HFFc6 (cell line): ENCODE results near the gene YIF1B. TPM values are rescaled to one million over a fixed set of nuclear protein-coding genes. Genes with fewer than 3 reads are reported as not detected.

Experiments
- DNase-seq: peaks from one replicate; pipeline ENCODE4 v3.0.0-alpha.2; 2018
- H3K27ac Mint-ChIP-seq: 2 replicates; pipeline ENCODE4 v1.8.0; 2020; ENCODE audit warnings: mild to moderate bottlenecking, mixed read lengths
- H3K27me3 Mint-ChIP-seq: 2 replicates; pipeline ENCODE4 v1.8.0; 2021; ENCODE audit warnings: mild to moderate bottlenecking, moderate library complexity, mixed read lengths; ENCODE audit not compliant: insufficient read depth
- H3K36me3 Mint-ChIP-seq: 2 replicates; pipeline ENCODE4 v1.8.0; 2021; ENCODE audit warnings: low read depth, mixed read lengths
- H3K4me1 Mint-ChIP-seq: 2 replicates; pipeline ENCODE4 v1.8.0; 2020; ENCODE audit warnings: low read depth, mixed read lengths
- H3K4me3 Mint-ChIP-seq: 2 replicates; pipeline ENCODE4 v1.8.0; 2020; ENCODE audit warnings: mild to moderate bottlenecking, moderate library complexity, mixed read lengths
- H3K9me3 Mint-ChIP-seq: 2 replicates; pipeline ENCODE4 v1.8.0; 2020; ENCODE audit warnings: mild to moderate bottlenecking, mixed read lengths
- CTCF ChIP-seq: fragments of 200-600 bp; sonication (generic); IDR thresholded peaks from 2 replicates; pipeline ENCODE4 v1.5.0; 2021; ENCODE audit warnings: antibody characterized with exemption, mild to moderate bottlenecking
- total RNA-seq, 6 experiments: library from RNA; stranded (reverse); fragmentation: NEBNext Ultra II Directional; extraction: Animal tissue kit (Norgen Biotek cat#: 25700); gene quantifications; 2 replicates in 1 of 6; 3 replicates in 5 of 6; pipeline ENCODE4 v1.2.3, GENCODE V29; 2021

The YIF1B gene
- total RNA-seq, 6 experiments from 2014 or later, result 80.8 to 98.5 (median 86.6) TPM

GRCh38 chr19:38277969-38278680 is 37.6 kb downstream of the YIF1B start:
- H3K4me1 Mint-ChIP-seq, result peaks cover 22% of the 10 kb centered on the region
- H3K9me3 Mint-ChIP-seq, result no peaks in the 10 kb centered on the region
- H3K36me3 Mint-ChIP-seq, result no peaks in the 10 kb centered on the region
- peak; percentile 57 for DNase-seq
- peak overlapping the region; percentile 51 for H3K4me3 Mint-ChIP-seq
- H3K27me3 Mint-ChIP-seq, result no peaks in the 10 kb centered on the region
- TF ChIP-seq CTCF, result no peak
- H3K27ac Mint-ChIP-seq, result peak overlapping the region; percentile 80

- no peak for TF ChIP-seq CTCF
- H3K36me3 Mint-ChIP-seq, result no peaks in the 10 kb centered on the region
- H3K4me1 Mint-ChIP-seq, result peaks cover 22% of the 10 kb centered on the region
- H3K4me3 Mint-ChIP-seq, result peak overlapping the region; percentile 51
- no peaks in the 10 kb centered on the region for H3K27me3 Mint-ChIP-seq
- DNase-seq, result peak; percentile 41
- no peaks in the 10 kb centered on the region for H3K9me3 Mint-ChIP-seq
- peak overlapping the region; percentile 80 for H3K27ac Mint-ChIP-seq
These were observed 38.2 kb downstream of the YIF1B start for GRCh38 chr19:38277549-38277948.

GRCh38 chr19:38276942-38277517 is 38.7 kb downstream of the YIF1B start:
- Mint-ChIP-seq H3K27me3 (no peaks in the 10 kb centered on the region), H3K9me3 (no peaks in the 10 kb centered on the region), H3K4me1 (peaks cover 22% of the 10 kb centered on the region), H3K36me3 (no peaks in the 10 kb centered on the region), H3K27ac (peak overlapping the region; percentile 80), H3K4me3 (peak overlapping the region; percentile 51; the same call in 1 of the 2 replicates)
- no peak for DNase-seq
- TF ChIP-seq CTCF, result no peak

- peaks cover 36% of the 10 kb centered on the region for H3K4me1 Mint-ChIP-seq
- no peaks in the 10 kb centered on the region for H3K27me3 Mint-ChIP-seq
- DNase-seq, result no peak
- no peaks in the 10 kb centered on the region for H3K36me3 Mint-ChIP-seq
- H3K27ac Mint-ChIP-seq, result no peak overlapping the region
- TF ChIP-seq CTCF, result no peak
- no peaks in the 10 kb centered on the region for H3K9me3 Mint-ChIP-seq
- no peak overlapping the region for H3K4me3 Mint-ChIP-seq
These were observed 41.0 kb downstream of the YIF1B start for GRCh38 chr19:38274739-38275138.

DNA sequence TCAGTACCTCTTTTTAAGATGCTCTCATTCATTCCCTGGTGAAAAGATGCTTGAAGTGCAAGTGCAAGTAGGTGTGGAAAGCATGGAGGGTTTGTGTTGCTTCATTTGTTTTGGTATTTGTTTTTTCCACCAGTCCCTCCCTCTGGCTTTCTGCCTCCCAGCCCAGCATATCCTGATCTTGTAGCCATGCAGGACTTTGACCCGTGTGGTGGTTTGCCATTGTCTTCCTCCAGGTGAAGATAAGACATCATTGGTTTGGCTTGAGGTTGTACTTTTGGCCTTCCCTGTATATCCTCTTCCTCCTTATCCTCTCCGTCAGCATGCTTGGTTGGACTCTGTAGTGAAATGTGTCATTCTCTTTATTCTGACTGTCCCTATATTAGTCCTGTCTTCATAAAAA is 42.2 kb downstream of the YIF1B start:
- Mint-ChIP-seq H3K36me3 (no peaks in the 10 kb centered on the region), H3K9me3 (no peaks in the 10 kb centered on the region), H3K4me1 (peaks cover 33% of the 10 kb centered on the region), H3K4me3 (no peak overlapping the region), H3K27me3 (no peaks in the 10 kb centered on the region), H3K27ac (no peak overlapping the region)
- DNase-seq, result no peak
- no peak for TF ChIP-seq CTCF
